Activated CD4-positive, alpha-beta memory T cell treated with anti-CD3 and anti-CD28 coated beads, Interleukin-2, amount 10 ng/mL, durations not matched to agents 7 days and 5 days (primary cell): ENCODE results near the gene TMEM175. TPM values are rescaled to one million over a fixed set of nuclear protein-coding genes. Genes with fewer than 3 reads are reported as not detected.

Source experiments
- CTCF ChIA-PET: fragments of 350-600 bp; sonication (Branson Sonifier 250); formaldehyde crosslinking; loops from one replicate; lab custom pipeline; 2021; ENCODE audit warnings: antibody characterized with exemption, inconsistent platforms; lab: Charles Lee
- POLR2A ChIA-PET: fragments of 350-600 bp; sonication (Branson Sonifier 250); formaldehyde crosslinking; loops from one replicate; lab custom pipeline; 2021; ENCODE audit warnings: antibody characterized with exemption; lab: Charles Lee
- DNase-seq: peaks from one replicate; pipeline ENCODE4 v3.0.0-alpha.2; 2020
- H3K27ac Mint-ChIP-seq: one replicate; pipeline ENCODE4 v1.8.0; 2021; ENCODE audit warnings: mild to moderate bottlenecking, mixed read lengths
- H3K27me3 Mint-ChIP-seq: one replicate; pipeline ENCODE4 v1.8.0; 2021; ENCODE audit warnings: mixed read lengths
- H3K36me3 Mint-ChIP-seq: one replicate; pipeline ENCODE4 v1.8.0; 2021; ENCODE audit warnings: low read depth, mixed read lengths
- H3K4me1 Mint-ChIP-seq: one replicate; pipeline ENCODE4 v1.8.0; 2021; ENCODE audit warnings: mixed read lengths
- H3K4me3 Mint-ChIP-seq: one replicate; pipeline ENCODE4 v1.8.0; 2021; ENCODE audit warnings: mild to moderate bottlenecking, mixed read lengths
- H3K9me3 Mint-ChIP-seq: one replicate; pipeline ENCODE4 v1.8.0; 2021; ENCODE audit warnings: mixed read lengths
- total RNA-seq, 2 experiments: library from RNA; stranded (reverse); gene quantifications; one replicate each; pipeline ENCODE4 v1.2.3, GENCODE V29; 2021

TMEM175 gene, protein sequence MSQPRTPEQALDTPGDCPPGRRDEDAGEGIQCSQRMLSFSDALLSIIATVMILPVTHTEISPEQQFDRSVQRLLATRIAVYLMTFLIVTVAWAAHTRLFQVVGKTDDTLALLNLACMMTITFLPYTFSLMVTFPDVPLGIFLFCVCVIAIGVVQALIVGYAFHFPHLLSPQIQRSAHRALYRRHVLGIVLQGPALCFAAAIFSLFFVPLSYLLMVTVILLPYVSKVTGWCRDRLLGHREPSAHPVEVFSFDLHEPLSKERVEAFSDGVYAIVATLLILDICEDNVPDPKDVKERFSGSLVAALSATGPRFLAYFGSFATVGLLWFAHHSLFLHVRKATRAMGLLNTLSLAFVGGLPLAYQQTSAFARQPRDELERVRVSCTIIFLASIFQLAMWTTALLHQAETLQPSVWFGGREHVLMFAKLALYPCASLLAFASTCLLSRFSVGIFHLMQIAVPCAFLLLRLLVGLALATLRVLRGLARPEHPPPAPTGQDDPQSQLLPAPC
- total RNA-seq, result 10 to 100 TPM; 24.1 to 28.8 TPM

DNA sequence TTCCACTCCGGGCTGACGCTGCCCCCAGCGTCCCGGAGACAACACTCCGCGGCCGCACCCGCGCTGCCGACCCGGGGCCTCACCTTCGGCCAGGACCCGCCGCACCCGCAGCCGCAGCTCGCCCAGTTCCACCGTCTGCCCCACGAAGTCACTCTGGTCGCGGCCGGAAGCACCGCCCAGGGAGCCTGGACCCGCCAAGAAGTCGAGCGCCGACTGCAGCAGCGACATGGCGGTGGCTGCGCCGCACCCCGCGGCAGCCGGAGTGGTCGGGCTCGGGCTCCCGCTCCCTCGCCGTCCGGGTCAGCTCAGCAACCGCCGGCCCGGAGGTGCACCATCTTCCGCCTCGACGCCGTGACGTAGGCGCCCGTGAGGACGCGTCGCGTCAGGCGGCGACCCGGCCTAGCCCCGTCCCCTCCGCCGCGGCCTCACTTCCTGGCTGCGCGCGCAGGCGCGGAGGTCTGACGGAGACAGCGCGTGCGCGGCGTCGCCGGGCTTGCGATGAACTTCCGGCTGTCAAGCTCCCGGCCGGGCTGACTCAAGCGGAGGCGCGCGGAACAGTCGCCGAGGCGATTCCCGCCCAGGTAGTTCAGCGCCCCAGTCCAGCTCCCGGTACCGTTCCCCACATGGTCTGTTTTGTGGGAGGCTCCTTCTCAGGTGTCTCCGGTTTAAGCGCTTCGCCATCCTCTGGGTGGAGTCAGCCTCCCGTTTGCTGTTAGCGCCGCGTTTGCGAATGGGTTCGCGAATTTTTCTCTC, at the start of gene TMEM175, which contains the start of gene GAK:
TSS of gene TMEM175 (plus strand) at position 501 of the 753 bp plus-strand sequence. CDS start 15,280 bp downstream, outside the sequence.
TSS of gene GAK (minus strand) at position 357 of the 753 bp plus-strand sequence. CDS start at position 228, 129 bp downstream.
- POLR2A ChIA-PET, result interaction anchor here (0.7 to 4.9 kb wide), 28 partner anchors 9 to 939 kb away, joined by 3 to 29 read pairs (median 4); partner anchors contain the start of genes ATP5ME, CTBP1, DGKQ and IDUA
- Mint-ChIP-seq H3K4me1 (peaks cover 47% of the 10 kb centered on the region), H3K4me3 (peak within 1 kb of the TSS; percentile 92), H3K27me3 (no peaks in the 10 kb centered on the region), H3K36me3 (peaks cover 19% of the 10 kb centered on the region), H3K9me3 (no peaks in the 10 kb centered on the region), H3K27ac (peak within 1 kb of the TSS; percentile 94)
- DNase-seq, result peak; percentile 98
- CTCF ChIA-PET, result interaction anchor here (0.6 to 1.4 kb wide), 4 partner anchors 11 to 183 kb away, joined by 3 to 6 read pairs (median 4); partner anchors contain the start of gene IDUA

DNA sequence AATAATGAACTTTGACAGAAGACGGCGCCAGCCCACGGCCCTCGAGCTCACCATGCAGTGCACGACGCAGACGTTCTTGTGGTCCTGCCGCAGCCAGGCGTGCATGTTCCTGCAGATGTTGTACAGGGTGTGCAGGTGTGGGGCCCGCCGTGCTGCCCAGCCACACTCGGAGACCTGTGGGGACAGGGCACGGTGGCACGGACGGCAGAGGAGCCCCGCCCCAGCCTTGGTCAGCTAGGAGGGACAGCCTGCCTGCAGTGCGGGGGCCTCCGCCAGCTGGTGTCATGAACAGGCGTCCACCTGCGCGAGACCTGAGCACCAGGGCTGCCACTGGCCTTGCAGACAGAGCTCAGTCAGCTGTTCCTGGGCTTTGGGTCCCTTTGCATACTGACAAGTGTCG, 49.6 kb upstream of the TMEM175 start:
- peaks cover 28% of the 10 kb centered on the region for H3K4me1 Mint-ChIP-seq
- DNase-seq, result no peak
- ChIA-PET CTCF (no interaction called here), POLR2A (interaction anchor here (1.2 kb wide), 1 partner anchor 9 kb away, joined by 4 read pairs; no protein-coding TSS in a partner anchor)
- no peaks in the 10 kb centered on the region for H3K27me3 Mint-ChIP-seq
- peaks cover 4% of the 10 kb centered on the region for H3K9me3 Mint-ChIP-seq
- no peak overlapping the region for H3K27ac Mint-ChIP-seq
- H3K36me3 Mint-ChIP-seq, result peaks cover 42% of the 10 kb centered on the region
- H3K4me3 Mint-ChIP-seq, result no peak overlapping the region

DNA sequence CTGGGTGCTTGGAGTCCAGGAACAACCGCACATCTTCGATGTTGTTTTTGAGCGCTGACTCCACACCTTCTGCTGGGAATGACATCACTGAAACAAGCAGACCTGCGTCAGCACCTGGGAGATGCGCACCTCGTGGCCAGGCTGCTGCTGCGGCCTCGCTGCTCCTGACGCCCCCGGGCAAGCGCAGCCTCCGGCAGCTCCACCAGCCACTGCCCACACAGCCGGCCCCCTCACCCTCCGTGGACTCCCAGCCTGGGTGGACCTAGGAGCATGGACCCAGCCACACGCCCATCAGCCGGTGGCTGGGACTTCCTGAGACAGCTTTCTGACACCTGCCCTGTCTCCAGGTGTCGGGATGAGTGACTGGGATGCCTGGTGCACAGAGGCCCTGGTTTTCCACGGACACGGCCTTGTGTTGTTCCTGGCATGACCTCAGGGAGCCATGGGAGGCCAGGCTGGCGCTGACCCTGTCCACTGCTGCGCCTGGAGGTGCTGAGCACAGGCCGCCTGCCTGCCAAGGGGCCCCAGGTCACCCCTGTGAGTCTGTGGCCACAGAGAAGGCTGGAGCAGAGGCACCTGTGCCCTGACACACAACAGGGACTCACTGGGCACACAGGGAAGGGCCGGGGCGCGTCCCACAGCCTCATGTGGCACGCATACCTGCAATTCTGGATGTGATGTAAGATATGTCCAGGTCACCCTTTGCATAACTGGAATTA, 48.7 kb upstream of the TMEM175 start:
- Mint-ChIP-seq H3K27ac (no peak overlapping the region), H3K36me3 (peaks cover 44% of the 10 kb centered on the region), H3K4me3 (no peak overlapping the region), H3K9me3 (peaks cover 8% of the 10 kb centered on the region), H3K27me3 (no peaks in the 10 kb centered on the region), H3K4me1 (peaks cover 21% of the 10 kb centered on the region)
- ChIA-PET CTCF (no interaction called here), POLR2A (no interaction called here)
- DNase-seq, result no peak

DNA sequence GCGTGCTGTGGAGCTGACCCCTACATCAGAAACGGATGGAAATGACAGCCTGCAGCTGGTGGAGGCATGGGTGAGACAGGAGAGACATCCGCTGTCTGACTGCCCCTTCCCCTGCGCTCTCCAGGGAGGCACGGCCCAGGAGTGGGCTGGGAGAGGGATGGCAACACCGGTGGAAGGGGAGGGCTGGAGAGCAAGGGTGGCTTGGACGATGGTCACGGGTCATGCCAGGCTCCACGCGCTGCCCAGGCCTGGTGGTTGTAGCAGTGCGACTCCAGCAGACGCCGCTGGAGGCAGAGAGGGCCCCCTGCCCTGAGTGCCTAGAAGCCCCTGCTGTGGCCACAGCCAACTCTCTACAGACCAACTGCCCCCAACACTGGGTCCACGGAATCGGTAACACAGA, 48.0 kb upstream of the TMEM175 start:
- Mint-ChIP-seq H3K4me3 (no peak overlapping the region), H3K36me3 (peaks cover 43% of the 10 kb centered on the region), H3K4me1 (peaks cover 14% of the 10 kb centered on the region), H3K27me3 (no peaks in the 10 kb centered on the region), H3K27ac (no peak overlapping the region), H3K9me3 (peaks cover 8% of the 10 kb centered on the region)
- ChIA-PET CTCF (no interaction called here), POLR2A (no interaction called here)
- no peak for DNase-seq

DNA sequence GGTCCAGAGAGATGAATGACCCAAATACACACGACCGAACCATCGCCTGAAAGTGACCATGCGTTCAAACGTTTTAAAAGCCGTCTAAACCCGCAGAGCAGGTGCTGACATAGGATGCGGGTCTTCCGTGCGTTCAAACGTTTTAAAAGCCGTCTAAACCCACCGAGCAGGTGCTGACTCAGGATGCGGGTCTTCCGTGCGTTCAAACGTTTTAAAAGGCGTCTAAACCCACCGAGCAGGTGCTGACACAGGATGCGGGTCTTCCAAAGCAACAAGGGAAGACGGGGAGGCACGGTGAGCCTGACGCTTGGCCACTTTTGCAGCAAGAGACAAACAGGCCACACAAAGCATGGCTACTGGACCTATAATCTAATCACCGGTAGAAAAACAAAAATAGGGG, 47.4 kb upstream of the TMEM175 start:
- H3K4me3 Mint-ChIP-seq, result no peak overlapping the region
- H3K4me1 Mint-ChIP-seq, result peaks cover 7% of the 10 kb centered on the region
- H3K27ac Mint-ChIP-seq, result no peak overlapping the region
- H3K9me3 Mint-ChIP-seq, result peaks cover 8% of the 10 kb centered on the region
- DNase-seq, result no peak
- peaks cover 43% of the 10 kb centered on the region for H3K36me3 Mint-ChIP-seq
- no peaks in the 10 kb centered on the region for H3K27me3 Mint-ChIP-seq
- POLR2A ChIA-PET, result interaction anchor here (0.5 kb wide), 1 partner anchor 39 kb away, joined by 3 read pairs; no protein-coding TSS in a partner anchor
- CTCF ChIA-PET, result no interaction called here

DNA sequence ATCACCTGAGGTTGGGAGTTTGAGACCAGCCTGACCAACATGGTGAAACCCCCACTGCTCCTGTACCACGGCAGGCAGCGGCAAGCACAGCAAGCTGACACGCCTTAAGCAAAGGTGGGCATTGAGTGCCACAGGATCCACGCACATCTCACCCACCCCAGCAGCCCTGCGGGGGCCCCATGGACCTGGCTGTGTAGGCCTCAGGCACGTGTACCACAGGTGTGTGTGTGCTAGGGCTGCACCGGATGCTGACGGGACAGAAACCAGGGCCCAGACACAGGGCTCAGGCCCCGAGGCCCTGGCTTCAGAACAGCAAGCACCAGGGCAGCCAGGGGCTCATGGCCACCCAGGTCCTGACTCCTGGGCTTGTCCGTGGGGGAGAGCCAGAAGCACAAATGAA, 46.9 kb upstream of the TMEM175 start:
- Mint-ChIP-seq H3K4me3 (no peak overlapping the region), H3K9me3 (peaks cover 8% of the 10 kb centered on the region), H3K27ac (no peak overlapping the region), H3K27me3 (no peaks in the 10 kb centered on the region), H3K36me3 (peaks cover 42% of the 10 kb centered on the region), H3K4me1 (peaks cover 3% of the 10 kb centered on the region)
- DNase-seq, result no peak
- POLR2A ChIA-PET, result no interaction called here
- CTCF ChIA-PET, result no interaction called here

DNA sequence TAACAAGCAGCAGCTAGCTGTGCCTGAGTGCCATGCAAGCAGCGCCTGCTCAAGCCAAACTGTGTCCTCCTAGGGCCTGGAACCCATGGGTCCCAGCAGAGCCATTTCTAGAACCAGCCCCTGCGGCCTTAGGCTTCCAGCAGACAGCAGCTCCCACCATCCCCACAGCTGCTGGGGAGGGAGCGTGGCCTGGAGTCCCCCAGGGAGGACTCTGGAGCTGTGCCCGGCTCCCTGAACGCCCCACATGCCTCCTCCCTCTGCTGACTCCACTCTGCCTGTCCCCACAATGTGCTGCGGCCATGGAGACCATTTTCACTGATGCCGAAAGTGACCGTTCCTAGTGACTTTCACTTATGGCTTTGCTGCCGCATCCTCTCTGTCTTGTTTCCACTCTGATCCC, 46.0 kb upstream of the TMEM175 start:
- ChIA-PET POLR2A (no interaction called here), CTCF (no interaction called here)
- Mint-ChIP-seq H3K4me3 (no peak overlapping the region), H3K9me3 (peaks cover 8% of the 10 kb centered on the region), H3K4me1 (no peaks in the 10 kb centered on the region), H3K27me3 (no peaks in the 10 kb centered on the region), H3K36me3 (peaks cover 45% of the 10 kb centered on the region), H3K27ac (no peak overlapping the region)
- DNase-seq, result no peak

DNA sequence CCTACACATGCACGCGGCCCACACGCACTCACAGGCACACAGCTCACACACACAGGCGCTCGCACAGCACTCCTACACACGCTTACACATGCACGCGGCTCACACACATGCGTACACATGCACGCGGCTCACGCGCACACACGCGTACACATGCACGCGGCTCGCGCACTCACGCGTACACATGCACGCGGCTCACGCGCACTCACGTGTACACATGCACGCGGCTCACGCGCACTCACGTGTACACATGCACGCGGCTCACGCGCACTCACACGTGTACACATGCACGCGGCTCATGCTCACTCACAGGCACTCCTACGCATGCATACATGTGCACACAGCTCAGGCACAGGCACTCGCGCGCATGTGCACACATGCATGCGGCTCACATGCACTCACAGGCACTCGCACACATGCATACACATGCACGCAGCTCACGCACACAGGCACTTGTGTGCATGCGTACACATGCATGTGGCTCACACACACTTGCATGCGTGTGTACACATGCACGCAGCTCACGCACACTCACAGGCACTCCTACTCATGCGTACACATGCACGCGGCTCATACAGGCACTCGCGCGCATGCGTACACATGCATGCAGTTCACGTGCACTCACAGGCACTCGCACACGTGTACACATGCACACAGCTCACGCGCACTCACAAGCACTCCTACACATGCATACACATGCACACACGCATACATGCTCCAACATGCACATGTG, 45.1 kb upstream of the TMEM175 start:
- no peak overlapping the region for H3K27ac Mint-ChIP-seq
- H3K4me1 Mint-ChIP-seq, result no peaks in the 10 kb centered on the region
- H3K4me3 Mint-ChIP-seq, result no peak overlapping the region
- ChIA-PET POLR2A (no interaction called here), CTCF (no interaction called here)
- H3K36me3 Mint-ChIP-seq, result peaks cover 51% of the 10 kb centered on the region
- no peaks in the 10 kb centered on the region for H3K27me3 Mint-ChIP-seq
- no peak for DNase-seq
- peaks cover 8% of the 10 kb centered on the region for H3K9me3 Mint-ChIP-seq

DNA sequence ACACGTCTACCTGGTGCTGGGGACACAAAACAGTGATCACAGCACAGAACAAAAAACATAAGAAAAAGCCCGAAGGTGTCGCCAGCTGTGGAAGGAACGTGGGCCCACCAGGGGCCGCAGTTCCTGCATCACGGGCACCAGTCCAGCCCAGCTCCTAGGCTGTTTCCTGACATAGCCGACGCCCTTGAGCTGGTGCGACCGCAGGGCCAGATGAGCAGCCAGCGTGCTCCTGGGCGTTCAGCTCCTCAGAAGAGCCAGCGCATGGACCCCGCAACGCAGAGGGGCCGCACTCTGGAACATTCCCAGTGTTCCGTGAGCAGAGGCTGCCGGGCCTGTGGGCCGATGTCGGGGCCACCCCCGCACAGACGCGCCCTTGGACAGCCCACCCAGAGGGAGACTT, 44.2 kb upstream of the TMEM175 start:
- peaks cover 8% of the 10 kb centered on the region for H3K9me3 Mint-ChIP-seq
- ChIA-PET POLR2A (no interaction called here), CTCF (no interaction called here)
- no peaks in the 10 kb centered on the region for H3K27me3 Mint-ChIP-seq
- H3K27ac Mint-ChIP-seq, result no peak overlapping the region
- no peak overlapping the region for H3K4me3 Mint-ChIP-seq
- peaks cover 53% of the 10 kb centered on the region for H3K36me3 Mint-ChIP-seq
- DNase-seq, result no peak
- no peaks in the 10 kb centered on the region for H3K4me1 Mint-ChIP-seq

DNA sequence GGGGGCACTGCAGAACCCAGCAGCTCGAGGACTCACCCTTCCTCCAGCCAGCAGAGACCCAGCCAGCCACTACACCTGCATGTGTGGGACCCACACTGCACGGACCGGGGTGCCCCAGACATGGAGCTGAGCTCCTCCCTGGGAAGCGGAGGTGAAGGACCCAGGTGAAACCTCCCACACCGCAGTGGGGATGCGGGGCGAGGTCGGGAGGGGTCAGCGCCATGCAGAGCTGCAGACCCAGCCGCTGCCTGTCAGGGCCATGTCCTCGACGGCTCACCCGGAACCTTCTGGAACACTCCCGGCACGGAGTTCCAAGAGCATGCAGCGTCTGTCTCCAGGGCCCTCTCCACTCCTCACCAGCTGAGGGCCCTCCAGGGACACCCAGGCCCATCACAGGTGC, 42.7 kb upstream of the TMEM175 start:
- Mint-ChIP-seq H3K27me3 (no peaks in the 10 kb centered on the region), H3K4me1 (no peaks in the 10 kb centered on the region), H3K36me3 (peaks cover 60% of the 10 kb centered on the region), H3K9me3 (peaks cover 8% of the 10 kb centered on the region), H3K4me3 (no peak overlapping the region), H3K27ac (no peak overlapping the region)
- ChIA-PET POLR2A (interaction anchor here (1.4 kb wide), 1 partner anchor 43 kb away, joined by 6 read pairs; the partner anchor contains the start of genes GAK and TMEM175), CTCF (no interaction called here)
- DNase-seq, result no peak

DNA sequence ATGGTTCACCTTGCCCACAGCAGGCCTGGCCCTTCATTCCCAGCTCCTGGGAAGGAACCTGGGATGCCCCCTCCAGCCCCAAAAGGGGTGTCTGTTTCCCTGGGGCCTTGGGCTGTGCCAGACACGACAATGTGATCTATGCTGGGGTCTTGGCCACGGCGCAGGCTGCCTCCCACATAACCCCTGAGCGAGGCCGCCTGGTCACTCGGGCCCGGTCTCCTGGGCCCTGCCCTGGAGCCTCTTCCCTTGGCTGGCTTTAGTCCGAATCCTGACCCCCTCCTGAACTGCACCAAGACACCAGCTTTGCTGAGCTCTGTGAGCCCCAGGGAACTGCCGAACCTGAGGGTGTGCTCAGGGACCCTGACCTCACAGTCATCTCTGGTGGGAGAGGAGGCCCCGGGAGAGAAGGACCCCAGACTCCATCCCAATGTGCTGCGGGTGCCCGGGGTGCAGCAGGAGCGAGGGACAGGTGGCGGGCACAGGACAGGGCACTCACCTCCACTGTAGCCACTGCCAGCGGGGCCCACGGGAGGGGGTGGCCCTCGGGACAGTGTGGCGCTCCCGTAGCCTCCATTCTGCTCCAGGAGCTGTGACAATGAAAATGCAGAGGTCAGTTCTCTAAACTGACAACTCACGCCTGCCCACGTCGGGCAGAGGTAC, 42.1 kb upstream of the TMEM175 start:
- peaks cover 61% of the 10 kb centered on the region for H3K36me3 Mint-ChIP-seq
- DNase-seq, result no peak
- peaks cover 8% of the 10 kb centered on the region for H3K9me3 Mint-ChIP-seq
- H3K4me3 Mint-ChIP-seq, result no peak overlapping the region
- CTCF ChIA-PET, result interaction anchor here (1.2 kb wide), 1 partner anchor 97 kb away, joined by 3 read pairs; the partner anchor contains the start of gene IDUA
- no peaks in the 10 kb centered on the region for H3K27me3 Mint-ChIP-seq
- no peaks in the 10 kb centered on the region for H3K4me1 Mint-ChIP-seq
- POLR2A ChIA-PET, result interaction anchor here (1.4 kb wide), 2 partner anchors 11 to 42 kb away, joined by 6 read pairs; partner anchors contain the start of genes GAK and TMEM175
- no peak overlapping the region for H3K27ac Mint-ChIP-seq
